GM19324 (cell line): Measurements from ENCODE around the gene GAB1.

Experiments used
- ATAC-seq: cut with Tn5 transposase; IDR thresholded peaks from one replicate; pipeline ENCODE4 v1.9.1; 2021; ENCODE audit warnings: mild to moderate bottlenecking, moderate library complexity; ENCODE audit not compliant: unreplicated experiment, low FRiP score

Gene GAB1

GRCh38 chr4:143357161-143357845 lies 20.6 kb downstream of the GAB1 start:
- ATAC-seq, result peak; percentile 43

GRCh38 chr4:143358419-143358818 lies 21.7 kb downstream of the GAB1 start:
- no peak for ATAC-seq

- peak; percentile 74 for ATAC-seq
These were observed 22.4 kb downstream of the GAB1 start for GRCh38 chr4:143358923-143359643.

GRCh38 chr4:143359644-143360193 lies 23.0 kb downstream of the GAB1 start:
- no peak for ATAC-seq

- ATAC-seq, result no peak
These were observed 24.4 kb downstream of the GAB1 start for GRCh38 chr4:143360838-143361625.

GRCh38 chr4:143362349-143363046 lies 25.8 kb downstream of the GAB1 start:
- ATAC-seq, result no peak

GRCh38 chr4:143363332-143363731 lies 26.7 kb downstream of the GAB1 start:
- no peak for ATAC-seq

- no peak for ATAC-seq
These were observed 27.4 kb downstream of the GAB1 start for GRCh38 chr4:143364063-143364462.

- ATAC-seq, result no peak
These were observed 31.2 kb downstream of the GAB1 start for GRCh38 chr4:143367863-143368262.

GRCh38 chr4:143369552-143369951 lies 32.9 kb downstream of the GAB1 start:
- ATAC-seq, result no peak

- ATAC-seq, result peak; percentile 60
These were observed 35.6 kb downstream of the GAB1 start for GRCh38 chr4:143372093-143372915.

GRCh38 chr4:143374255-143374654 lies 37.6 kb downstream of the GAB1 start:
- ATAC-seq, result no peak

- ATAC-seq, result no peak
These were observed 38.1 kb downstream of the GAB1 start for GRCh38 chr4:143374771-143375170.

- ATAC-seq, result peak; percentile 48
These were observed 38.8 kb downstream of the GAB1 start for GRCh38 chr4:143375326-143376073.

GRCh38 chr4:143377611-143378099 lies 41.0 kb downstream of the GAB1 start:
- peak; percentile 35 for ATAC-seq

- no peak for ATAC-seq
These were observed 44.0 kb downstream of the GAB1 start for GRCh38 chr4:143380629-143381028.

- peak; percentile 53 for ATAC-seq
These were observed 44.8 kb downstream of the GAB1 start for GRCh38 chr4:143381189-143382118.

- ATAC-seq, result no peak
These were observed 45.9 kb downstream of the GAB1 start for GRCh38 chr4:143382596-143382995.
